Ovary (tissue), 3 donors: ENCODE results near the gene MT1G.
"Not testable (repeated sequence)": the region's sequence is repeated elsewhere in the genome, so short reads cannot be mapped to it uniquely, and the experiment has no call there.

Experiments
- CTCF ChIP-seq, 3 donors: fragments of 450-650 bp in 2 of 3; fragments of 200-600 bp in 1 of 3; IDR thresholded peaks; one replicate each; pipeline versions ENCODE4 v1.5.1 to v1.8.0; 2016 to 2022; ENCODE audit warnings: antibody characterized with exemption in 3 of 3, mild to moderate bottlenecking in 1 of 3
- POLR2A ChIP-seq: fragments of 450-650 bp; IDR thresholded peaks from one replicate; pipeline ENCODE4 v1.6.1; 2017; ENCODE audit warnings: antibody characterized with exemption, mild to moderate bottlenecking, moderate library complexity
- donor health status: DM: no; HTN: no; CAD: no.

GRCh38 chr16:56621665-56622445, 46.0 kb downstream of the MT1G start:
- not testable (repeated sequence) for TF ChIP-seq POLR2A; CTCF (IDR thresholded peaks at IDR 0.05)
